GM10847 (cell line): Measurements from ENCODE around the gene CHCHD6.

Experiments
- POLR2A ChIP-seq: IDR thresholded peaks from 2 replicates; pipeline ENCODE4 v1.6.1; 2011; ENCODE audit not compliant: insufficient read length; ENCODE audit errors: extremely low read depth

The CHCHD6 gene

DNA sequence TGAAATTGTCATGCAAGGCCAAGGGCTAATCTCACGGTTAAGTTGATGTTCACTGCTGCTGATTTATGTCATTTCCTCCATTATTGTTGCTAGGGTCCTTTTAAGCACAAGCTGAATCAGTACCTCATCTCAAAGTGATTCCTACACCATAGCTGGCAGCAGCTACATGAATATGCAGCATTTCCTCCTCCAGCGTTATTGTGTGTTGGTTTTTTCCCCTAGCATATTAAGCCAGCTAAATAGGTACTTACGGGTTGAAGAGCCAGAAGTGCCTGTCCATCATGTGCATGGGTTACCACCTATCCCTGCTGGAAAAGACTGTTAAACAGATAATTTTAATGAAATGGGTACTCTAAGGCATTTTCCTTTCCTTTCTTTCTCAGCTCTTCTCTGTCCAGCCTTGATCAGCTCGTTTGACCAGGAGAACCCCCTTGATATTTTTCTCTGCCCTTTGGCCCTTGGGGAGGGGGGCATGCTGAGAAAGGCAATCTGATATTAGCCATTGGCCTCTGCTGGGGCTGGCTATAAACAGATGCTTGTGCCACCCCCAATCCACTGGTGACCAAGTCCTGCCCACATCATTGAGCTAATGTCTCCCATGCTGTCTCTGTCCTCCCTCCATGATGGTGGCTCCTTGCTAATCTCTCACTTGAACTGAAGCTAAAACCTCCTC, 163.3 kb downstream of the CHCHD6 start:
- TF ChIP-seq POLR2A: no peak

DNA sequence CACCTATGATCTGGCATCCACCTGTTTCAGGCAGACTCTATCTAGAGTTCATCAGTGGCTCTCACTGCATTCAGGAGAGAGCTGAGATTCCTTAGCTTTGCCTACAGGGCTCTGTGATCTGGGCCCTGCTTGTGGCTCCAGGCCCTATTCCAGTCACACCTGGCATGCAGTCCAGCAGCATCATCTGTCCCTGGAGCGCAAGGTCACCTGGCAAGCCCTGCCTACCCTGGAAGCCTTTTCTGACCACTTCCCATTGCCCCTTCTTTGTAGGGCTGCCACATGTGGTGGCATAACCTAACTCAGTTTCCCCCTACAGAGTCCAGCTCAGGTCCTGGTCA, 163.8 kb downstream of the CHCHD6 start:
- TF ChIP-seq POLR2A: no peak

DNA sequence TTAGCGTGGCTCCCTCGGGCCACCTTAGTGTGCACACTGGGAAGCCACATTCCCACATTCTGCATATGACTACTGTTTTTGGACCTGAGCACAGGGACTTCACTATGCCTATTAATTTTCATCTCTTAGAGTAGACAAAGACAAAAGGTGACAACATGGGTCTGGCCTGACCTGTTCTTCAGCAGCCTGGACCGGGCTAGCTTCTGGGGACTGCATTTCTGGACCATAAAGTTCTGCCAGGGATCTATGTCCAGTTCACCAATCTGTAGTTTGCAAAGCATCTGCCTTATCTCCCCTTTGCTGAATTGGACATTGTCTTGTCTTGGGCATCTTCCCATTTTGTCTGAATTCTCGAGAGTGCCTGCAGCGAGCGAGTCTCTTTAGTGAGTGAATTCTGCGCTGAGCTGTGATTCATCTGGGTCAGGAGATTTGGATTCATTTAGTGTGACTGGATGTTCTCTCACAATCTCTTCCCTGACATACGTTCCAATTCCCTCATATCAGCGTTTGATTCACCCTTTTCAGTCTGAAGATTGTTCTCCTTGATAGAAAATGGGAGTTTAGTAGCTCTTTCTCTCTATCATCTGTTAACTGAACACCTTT, 166.7 kb downstream of the CHCHD6 start:
- TF ChIP-seq POLR2A: no peak

DNA sequence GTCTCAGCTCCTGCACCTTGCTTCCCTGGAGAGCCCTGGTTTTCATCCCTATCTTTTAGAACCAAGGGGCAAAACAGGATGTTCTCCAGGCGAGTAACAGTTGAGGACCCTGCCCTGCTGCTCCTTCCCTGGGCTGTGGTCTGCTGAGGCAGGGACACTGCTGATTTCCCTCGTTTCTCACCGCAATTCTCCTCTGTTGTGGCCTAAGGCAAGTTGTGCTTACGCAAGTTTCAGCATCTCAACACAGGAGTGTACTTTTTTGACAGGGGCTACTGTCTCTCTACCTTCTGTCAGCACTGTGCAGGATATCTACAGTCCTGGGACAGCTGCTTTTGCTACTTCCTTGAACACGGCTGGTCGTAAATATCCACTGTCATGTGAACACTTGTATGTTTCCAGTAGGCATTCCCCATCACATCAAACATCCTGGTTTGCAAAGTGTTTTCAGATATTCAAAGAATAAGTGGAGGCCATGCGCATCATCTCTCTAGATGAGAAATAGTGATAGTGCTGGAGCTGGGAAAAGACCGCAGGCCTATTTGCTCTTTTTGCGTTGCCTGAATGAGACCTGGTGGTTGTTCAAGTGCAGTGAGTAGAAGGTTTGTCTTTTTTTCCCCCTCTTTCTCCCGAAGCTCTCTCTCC, 168.8 kb downstream of the CHCHD6 start:
- TF ChIP-seq POLR2A: no peak

DNA sequence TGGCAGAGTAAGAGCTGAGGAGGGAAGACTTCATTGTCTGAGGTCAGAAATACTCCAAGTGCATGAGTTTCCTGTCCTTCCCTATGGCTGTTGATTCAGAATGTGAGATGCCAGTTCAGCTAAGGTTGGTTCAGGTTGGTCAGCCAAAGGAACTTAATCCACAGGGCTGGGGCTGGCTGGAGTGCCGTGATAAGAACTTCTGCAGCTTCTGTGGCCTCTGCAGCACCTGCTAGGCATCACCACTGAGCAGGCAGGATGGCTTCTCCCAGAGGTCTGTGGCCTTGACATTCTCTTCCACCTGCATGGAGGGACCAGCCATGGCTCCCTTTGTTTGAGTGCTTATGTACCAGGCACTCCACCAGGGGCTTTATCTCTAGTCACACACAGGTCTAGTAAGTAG, 169.4 kb downstream of the CHCHD6 start:
- TF ChIP-seq POLR2A: no peak

DNA sequence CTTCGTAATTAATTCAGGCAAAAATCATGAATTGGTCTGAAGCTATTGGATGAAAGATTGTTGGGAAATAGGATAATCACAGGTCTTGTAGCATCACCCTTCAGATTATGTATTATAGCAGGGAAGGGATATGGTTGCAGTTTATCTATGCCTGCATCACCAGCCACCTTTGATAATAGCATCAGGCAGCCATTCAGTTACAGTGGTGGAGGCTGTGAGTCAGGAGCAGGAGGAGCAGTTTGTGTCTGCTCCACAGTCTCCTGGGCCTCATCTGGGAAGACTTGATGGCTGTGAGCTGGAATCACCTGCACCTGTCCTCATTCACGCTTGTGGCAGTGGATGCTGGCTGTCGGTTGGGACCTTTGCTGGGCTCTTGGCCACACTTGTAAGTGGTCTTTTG, 174.6 kb downstream of the CHCHD6 start:
- no peak for TF ChIP-seq POLR2A

DNA sequence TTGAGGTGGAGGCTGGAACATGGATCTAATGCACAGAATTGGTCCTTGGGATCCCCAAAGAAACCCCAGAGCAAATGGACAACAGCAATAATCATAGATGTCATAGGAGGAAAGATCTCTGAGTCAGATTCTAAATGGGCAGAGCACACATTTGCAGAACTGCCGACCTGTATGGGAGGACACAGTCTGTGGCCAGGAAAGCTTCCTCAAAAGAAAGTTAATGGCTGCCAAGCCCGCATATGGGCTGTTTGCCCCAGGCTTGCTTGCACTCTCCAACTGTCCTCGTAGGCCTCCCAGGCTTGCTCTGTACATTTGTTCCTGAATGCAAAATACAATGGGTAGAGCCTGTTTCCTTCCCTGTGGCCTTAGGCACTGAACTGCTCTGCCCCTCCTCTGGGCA, 176.9 kb downstream of the CHCHD6 start:
- no peak for TF ChIP-seq POLR2A

DNA sequence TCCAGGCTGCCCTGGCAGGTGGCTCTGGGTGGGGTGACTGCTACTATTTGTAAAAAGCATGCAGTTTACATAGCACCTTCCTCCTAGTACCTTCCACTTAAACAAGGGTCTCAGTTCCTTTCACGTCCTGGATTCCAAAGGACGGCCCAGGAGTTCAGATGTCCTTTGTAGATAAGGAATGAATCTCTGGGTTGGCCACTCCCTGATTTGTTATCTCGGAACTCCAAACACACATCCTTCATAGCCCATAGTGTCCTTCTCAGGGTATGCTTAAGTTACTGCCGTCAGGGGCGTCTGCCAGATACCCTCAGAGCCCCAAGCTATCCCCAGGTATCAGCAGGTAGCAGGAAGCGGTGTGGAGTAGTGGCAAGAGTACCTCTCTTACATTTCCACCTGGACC, 177.8 kb downstream of the CHCHD6 start:
- TF ChIP-seq POLR2A: no peak

DNA sequence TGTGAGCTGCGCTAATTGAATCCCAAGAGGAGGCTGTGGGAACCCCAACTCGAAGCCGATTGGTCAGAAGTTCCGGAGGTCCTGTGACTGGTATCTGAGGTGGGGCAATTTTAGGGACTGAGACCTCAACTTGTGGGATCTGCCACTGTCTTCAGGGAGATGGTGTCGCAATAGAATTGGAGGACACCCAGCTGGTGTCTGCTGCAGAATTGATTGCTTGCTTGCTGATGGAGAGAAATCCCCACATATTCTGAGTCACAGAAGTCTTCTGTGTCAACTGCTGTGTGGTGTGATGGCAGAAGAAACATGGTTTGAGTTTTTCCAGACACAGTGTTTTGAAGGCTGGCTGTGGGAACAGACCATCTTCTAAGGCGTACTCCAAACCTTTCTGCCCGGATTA, 179.2 kb downstream of the CHCHD6 start:
- no peak for TF ChIP-seq POLR2A

DNA sequence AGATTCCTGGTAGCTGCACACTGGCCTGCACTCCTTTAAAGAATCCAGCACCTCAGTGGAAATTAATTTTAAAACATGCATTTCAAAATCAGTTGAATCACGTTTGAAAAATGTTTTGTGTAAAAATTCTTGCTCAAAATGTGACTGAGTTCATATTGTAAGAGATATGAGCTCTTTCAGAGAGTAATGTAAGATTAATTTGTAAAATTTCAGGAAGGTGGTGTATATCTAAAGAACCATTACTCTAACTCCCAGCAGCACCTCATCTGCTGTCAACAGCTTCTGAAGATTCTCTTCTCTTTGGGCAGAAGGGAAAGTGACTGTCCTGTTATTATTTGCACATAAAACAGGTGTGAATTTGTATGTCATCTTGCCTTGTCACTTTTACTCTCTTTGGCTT, 181.4 kb downstream of the CHCHD6 start:
- no peak for TF ChIP-seq POLR2A

DNA sequence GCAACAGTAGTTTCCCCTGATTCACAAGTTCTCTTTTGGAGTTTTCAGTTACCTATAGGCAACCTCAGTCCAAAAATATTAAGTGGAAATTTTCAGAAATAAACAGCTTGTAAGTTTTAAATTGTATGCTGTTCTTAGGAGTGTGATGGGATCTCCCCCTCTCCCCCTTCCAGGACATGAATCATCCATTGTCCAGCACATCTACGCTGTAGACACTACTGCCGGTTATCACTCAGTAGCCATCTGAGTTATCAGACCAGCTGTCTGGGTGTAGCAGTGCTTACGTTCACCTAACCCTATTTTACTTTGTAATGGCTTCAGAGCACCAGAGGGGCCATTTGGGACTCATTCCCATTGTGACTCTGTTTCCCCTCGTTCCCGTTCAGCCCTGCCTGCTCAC, 182.2 kb downstream of the CHCHD6 start:
- TF ChIP-seq POLR2A: no peak

DNA sequence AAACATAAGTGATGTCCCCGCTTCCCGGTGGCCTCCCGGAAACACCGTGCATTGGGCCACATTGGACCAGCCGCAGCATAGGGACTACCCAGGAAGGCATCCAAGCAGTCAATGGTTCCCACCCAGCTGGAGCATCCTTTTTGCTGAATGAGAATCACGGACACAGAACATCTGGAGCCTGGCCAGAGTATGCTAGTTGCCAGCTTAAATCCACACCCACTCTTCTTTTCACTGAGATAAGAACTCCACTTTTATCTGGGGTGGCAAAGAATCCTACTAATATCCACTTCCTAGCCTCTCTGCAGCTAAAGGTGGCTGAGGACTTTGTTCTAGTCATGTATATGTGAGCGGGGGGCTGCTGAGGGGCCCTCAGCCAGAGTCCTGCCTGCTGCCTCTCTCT, 183.6 kb downstream of the CHCHD6 start:
- TF ChIP-seq POLR2A: no peak

DNA sequence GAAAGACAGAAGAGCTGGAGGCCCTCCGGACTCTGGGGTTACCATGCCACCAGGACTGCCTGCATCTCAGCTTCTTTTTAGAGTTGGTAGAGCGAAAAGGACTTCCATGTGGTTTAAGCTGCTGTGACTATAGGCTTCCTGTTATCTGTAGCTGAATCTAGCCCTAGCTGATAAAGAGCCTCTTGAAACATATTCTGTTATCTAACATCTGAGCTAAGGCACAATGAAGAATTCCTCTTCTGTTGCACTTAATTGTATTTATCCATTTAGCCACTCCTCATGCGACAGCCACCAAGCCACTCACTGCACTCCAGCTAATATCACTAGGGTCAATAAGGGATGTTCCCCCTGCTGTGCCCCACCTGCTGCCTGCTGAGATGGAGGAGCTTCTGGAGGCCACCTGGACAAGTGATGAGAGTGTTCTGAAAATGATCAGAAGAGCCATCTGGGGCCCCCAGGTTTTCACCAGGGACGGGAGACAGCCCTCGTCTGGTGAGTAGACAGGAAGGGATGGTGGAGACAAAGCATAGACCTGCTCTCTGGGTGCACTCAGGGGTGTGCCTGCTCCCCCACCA, 184.2 kb downstream of the CHCHD6 start:
- TF ChIP-seq POLR2A: no peak

DNA sequence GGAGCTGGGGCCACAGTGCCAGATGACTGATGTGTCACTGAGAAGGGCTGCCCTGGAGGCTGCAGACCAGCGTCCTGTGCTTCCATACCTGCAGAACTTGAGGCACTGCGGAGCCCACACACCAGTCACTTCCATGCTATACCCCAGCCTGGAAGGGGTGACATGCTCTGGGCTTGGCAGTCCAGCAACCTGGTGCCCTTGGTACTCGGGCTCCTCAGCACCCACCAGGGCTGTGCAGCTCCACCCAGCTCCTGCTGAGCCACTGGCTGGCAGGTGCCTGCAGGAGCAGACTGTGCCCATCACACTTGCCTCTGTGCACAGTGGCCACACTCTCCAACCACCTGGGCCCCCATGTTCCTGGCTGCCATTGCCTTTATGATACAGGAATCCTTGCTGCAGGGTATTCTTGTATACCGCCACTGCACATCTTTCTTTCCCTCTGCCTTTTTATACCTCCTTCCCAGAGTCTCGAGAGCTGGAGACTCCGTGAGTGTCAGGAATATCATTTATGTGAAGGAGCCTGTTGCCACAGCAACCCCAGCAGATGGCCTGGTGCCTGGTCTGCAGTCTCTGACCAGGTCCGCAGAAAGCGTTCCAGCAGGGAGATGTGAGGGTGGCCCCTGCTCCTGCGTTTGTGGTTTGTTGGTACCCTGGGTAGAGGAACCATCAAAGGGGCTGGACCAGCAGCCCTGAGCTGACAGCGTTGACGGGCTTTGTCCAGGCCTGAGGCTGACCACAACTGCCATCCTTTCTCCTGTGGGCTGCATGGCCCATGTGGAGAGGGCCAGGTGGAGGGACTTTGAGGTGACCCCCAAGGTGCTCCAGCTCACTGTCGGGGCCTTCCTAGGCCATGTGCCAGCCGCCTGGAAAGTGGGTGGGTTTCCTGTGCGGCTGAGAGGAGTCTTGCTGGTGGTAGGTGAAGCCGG, 185.5 kb downstream of the CHCHD6 start:
- TF ChIP-seq POLR2A: no peak

DNA sequence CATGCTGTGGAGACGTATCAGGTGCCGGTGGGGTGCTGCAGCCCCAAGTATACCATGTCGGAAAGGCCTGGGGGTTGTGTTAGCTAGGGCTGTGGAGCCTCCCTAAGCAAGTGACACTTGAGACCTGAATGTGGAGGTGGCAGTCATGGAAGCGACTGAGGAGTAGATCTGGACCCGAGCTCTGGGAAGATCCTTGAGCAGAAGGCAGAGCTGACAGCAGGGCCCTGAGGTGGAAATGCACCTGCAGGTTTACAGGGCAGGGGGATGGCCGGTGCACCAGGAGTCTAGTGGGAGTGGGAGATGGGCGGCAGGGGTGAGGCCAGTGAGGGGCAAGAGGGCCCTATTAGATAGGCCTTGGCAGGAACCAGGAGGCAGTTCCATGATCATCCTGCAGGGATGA, 187.1 kb downstream of the CHCHD6 start:
- no peak for TF ChIP-seq POLR2A
